Spinal cord (tissue), 10 donors: ENCODE measurements around the gene SRGAP2B. TPM values are rescaled to one million over a fixed set of nuclear protein-coding genes. Genes with fewer than 3 reads are reported as not detected.
"Not testable (repeated sequence)": the region's sequence is repeated elsewhere in the genome, so short reads cannot be mapped to it uniquely, and the experiment has no call there.

Experiments used
- DNase-seq, 6 donors: peaks; one replicate each; pipeline versions ENCODE4 v3.0.0 to v3.0.0-alpha.2; 2013 to 2015; ENCODE audit warnings: low spot score in 6 of 6, low read depth in 4 of 6
- H3K27ac ChIP-seq: one replicate; pipeline ENCODE4 v1.5.1; 2013; ENCODE audit warnings: low read depth, low read length, control low read depth
- H3K27me3 ChIP-seq: one replicate; pipeline ENCODE4 v1.6.1; 2013; ENCODE audit warnings: low read length; ENCODE audit not compliant: control insufficient read depth, insufficient read depth
- H3K36me3 ChIP-seq: one replicate; pipeline ENCODE4 v1.6.1; 2013; ENCODE audit warnings: low read length; ENCODE audit not compliant: control insufficient read depth, insufficient read depth
- H3K4me1 ChIP-seq: one replicate; pipeline ENCODE4 v1.6.1; 2013; ENCODE audit warnings: low read length; ENCODE audit not compliant: control insufficient read depth, insufficient read depth
- H3K4me3 ChIP-seq: one replicate; pipeline ENCODE4 v1.5.1; 2013; ENCODE audit warnings: low read depth, low read length, control low read depth
- H3K9me3 ChIP-seq: one replicate; pipeline ENCODE4 v1.6.1; 2013; ENCODE audit warnings: low read length; ENCODE audit not compliant: control insufficient read depth, insufficient read depth
- WGBS: methylation state at CpG from one replicate; pipeline ENCODE4 v1.1.5; 2013; ENCODE audit warnings: missing lambda C conversion rate; ENCODE audit not compliant: insufficient coverage; 5-methylcytosine and 5-hydroxymethylcytosine counted together
- polyA plus RNA-seq, 2 donors: library from polyadenylated mRNA; unstranded; fragments of 120-200 nt; gene quantifications; one replicate each; pipeline ENCODE4 v1.2.1, GENCODE V29; 2013; ENCODE audit not compliant: insufficient read length in 2 of 2
- total RNA-seq, 2 donors: library from RNA; depleted of rRNA in 1 of 2; stranded (reverse); fragments of 120-200 nt in 1 of 2; fragments of >200 nt in 1 of 2; gene quantifications; one replicate each; pipeline versions ENCODE4 v1.2.3 to v1.2.4, GENCODE V29; 2013 to 2014
- donor health status: healthy.

Gene SRGAP2B
- total and polyA plus RNA-seq, 4 donors, result 56.2 to 84.3 (median 64.9) TPM

- DNase-seq, H3K4me1 ChIP-seq, H3K27ac ChIP-seq, H3K27me3 ChIP-seq, H3K36me3 ChIP-seq, H3K4me3 ChIP-seq, H3K9me3 ChIP-seq: not testable (repeated sequence)
- WGBS, result no CpG with 5 or more reads among the region's 9 CpGs
These were observed 133.2 kb downstream of the SRGAP2B start for GRCh38 chr1:144961604-144962583.

- DNase-seq, H3K4me3 ChIP-seq, H3K9me3 ChIP-seq, H3K27me3 ChIP-seq, H3K36me3 ChIP-seq, H3K4me1 ChIP-seq, H3K27ac ChIP-seq: not testable (repeated sequence)
- no CpG with 5 or more reads among the region's 4 CpGs for WGBS
These were observed 134.1 kb downstream of the SRGAP2B start for GRCh38 chr1:144960929-144961488.

- no CpG with 5 or more reads among the region's 2 CpGs for WGBS
- H3K36me3 ChIP-seq, H3K27ac ChIP-seq, DNase-seq, H3K4me1 ChIP-seq, H3K27me3 ChIP-seq, H3K4me3 ChIP-seq, H3K9me3 ChIP-seq: not testable (repeated sequence)
These were observed 146.7 kb downstream of the SRGAP2B start for GRCh38 chr1:144948390-144948789.

- H3K27ac ChIP-seq, H3K4me1 ChIP-seq, H3K27me3 ChIP-seq, H3K4me3 ChIP-seq, H3K9me3 ChIP-seq, DNase-seq, H3K36me3 ChIP-seq: not testable (repeated sequence)
- no CpG with 5 or more reads among the region's 1 CpG for WGBS
These were observed 147.6 kb downstream of the SRGAP2B start for GRCh38 chr1:144947495-144947894.

- no CpG with 5 or more reads among the region's 8 CpGs for WGBS
- not testable (repeated sequence) for DNase-seq
These were observed 148.3 kb downstream of the SRGAP2B start for GRCh38 chr1:144946525-144947480.

GRCh38 chr1:144941710-144942109 is 153.4 kb downstream of the SRGAP2B start:
- H3K27ac ChIP-seq, H3K4me3 ChIP-seq, H3K36me3 ChIP-seq, H3K9me3 ChIP-seq, H3K4me1 ChIP-seq, DNase-seq, H3K27me3 ChIP-seq: not testable (repeated sequence)
- no CpG with 5 or more reads among the region's 1 CpG for WGBS

More at GRCh38 chr1:144946525-144947480, 148.3 kb downstream of the SRGAP2B start:
- not testable (repeated sequence) for H3K9me3 ChIP-seq, H3K27ac ChIP-seq, H3K36me3 ChIP-seq, H3K4me3 ChIP-seq, H3K27me3 ChIP-seq, H3K4me1 ChIP-seq

- not testable (repeated sequence) for H3K4me3 ChIP-seq, H3K36me3 ChIP-seq, H3K4me1 ChIP-seq, DNase-seq, H3K27me3 ChIP-seq, H3K27ac ChIP-seq, H3K9me3 ChIP-seq
- no CpG with 5 or more reads among the region's 2 CpGs for WGBS
These were observed 155.1 kb downstream of the SRGAP2B start for GRCh38 chr1:144940054-144940453.

GRCh38 chr1:144938627-144939026 is 156.5 kb downstream of the SRGAP2B start:
- not testable (repeated sequence) for H3K4me1 ChIP-seq, H3K27me3 ChIP-seq, H3K9me3 ChIP-seq, H3K4me3 ChIP-seq, H3K27ac ChIP-seq, DNase-seq, H3K36me3 ChIP-seq

GRCh38 chr1:144936186-144936732 is 158.9 kb downstream of the SRGAP2B start:
- H3K27ac ChIP-seq, H3K27me3 ChIP-seq, DNase-seq, H3K36me3 ChIP-seq, H3K4me3 ChIP-seq, H3K9me3 ChIP-seq, H3K4me1 ChIP-seq: not testable (repeated sequence)
- WGBS, result no CpG with 5 or more reads among the region's 4 CpGs
